ENCODE data around the gene FMO5.
"Not testable (repeated sequence)": the region's sequence is repeated elsewhere in the genome, so short reads cannot be mapped to it uniquely, and the experiment has no call there.

FMO5 gene

GRCh38 chr1:147238925-147239820 lies 14.0 kb upstream of the FMO5 start:
- DNase-seq = no peak

DNA sequence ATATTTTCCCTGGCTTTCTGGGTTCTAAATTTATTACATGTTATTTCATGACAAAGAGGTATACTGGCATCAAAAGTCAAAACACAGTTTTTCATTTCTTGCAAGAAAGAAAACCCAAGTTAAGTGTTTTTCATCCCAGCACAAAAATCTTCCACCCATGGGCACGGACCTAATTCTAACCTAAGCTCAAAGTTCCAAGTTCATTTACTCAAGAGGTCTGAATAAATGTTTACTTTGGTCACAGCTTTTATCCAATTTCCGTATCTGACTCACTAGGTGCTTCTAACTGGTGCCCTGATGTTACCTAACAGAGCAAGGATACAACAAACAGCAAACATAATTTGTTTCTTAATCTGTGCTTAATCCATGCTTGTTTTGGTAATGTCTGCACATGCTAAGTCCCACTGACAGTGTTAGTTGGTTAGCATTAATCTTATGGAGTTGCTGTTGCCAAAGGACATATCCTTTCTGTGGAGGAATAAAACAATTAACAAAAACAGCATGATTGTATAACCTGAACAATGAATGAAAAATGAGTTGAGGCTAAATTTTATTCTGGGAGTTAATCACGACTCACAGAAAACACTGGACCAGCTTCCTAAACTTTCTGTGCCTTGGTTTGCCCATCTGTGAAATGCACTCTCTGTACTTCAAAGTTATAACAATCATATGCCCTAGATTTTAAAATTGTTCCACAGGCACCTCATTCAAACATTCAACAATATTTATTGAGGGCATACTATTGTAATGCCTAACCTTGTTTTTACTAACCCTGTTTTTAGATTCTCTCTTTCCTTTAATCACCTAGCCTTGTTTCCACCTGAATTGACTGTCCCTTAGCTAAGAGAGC lies 13.1 kb upstream of the FMO5 start:
- DNase-seq = no peak

GRCh38 chr1:147236959-147237791 lies 12.0 kb upstream of the FMO5 start:
- no peak for DNase-seq

DNA sequence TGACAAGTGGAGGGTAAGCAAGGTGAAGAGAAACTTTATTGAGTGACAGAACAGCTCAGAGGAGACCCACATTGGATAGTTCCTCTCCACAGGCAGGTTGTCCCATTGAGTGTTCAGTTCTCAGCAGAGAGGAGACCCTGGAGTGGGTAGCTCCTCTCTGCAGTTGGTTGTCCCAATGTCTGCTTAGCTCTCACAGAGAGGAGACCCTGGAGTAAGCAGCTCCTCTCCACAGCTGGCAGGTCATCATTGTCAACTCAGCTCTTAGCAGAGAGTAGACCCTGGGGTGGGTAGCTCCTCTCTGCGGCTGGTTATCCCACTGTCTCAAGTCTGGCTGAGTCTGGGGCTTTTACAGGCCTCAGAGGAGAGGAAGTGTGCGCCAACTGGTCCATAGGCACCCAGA lies 11.3 kb upstream of the FMO5 start:
- DNase-seq = no peak

- no peak for DNase-seq
These were observed 10.7 kb upstream of the FMO5 start for GRCh38 chr1:147235822-147236221.

DNA sequence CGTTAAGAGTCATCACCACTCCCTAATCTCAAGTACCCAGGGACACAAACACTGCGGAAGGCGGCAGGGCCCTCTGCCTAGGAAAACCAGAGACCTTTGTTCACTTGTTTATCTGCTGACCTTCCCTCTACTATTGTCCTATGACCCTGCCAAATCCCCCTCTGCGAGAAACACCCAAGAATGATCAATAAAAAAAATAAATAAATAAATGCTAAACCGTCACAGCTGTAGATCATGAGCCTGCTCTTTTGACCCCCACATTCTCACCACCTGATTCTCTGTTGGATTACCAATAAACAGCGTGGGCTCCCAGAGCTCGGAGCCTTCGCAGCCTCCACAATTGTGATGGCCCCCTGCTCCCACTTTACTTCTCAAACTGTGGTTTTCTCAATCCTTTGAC lies 8.8 kb upstream of the FMO5 start:
- not testable (repeated sequence) for DNase-seq

DNA sequence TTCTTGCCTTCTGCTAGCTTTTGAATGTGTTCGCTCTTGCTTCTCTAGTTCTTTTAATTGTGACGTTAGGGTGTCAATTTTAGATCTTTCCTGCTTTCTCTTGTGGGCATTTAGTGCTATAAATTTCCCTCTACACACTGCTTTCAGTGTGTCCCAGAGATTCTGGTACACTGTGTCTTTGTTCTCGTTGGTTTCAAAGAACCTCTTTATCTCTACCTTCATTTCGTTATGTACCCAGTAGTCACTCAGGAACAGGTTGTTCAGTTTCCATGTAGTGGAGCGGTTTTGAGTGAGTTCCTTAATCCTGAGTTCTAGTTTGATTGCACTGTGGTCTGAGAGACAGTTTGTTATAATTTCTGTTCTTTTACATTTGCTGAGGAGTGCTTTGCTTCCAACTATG lies 5.9 kb upstream of the FMO5 start:
- not testable (repeated sequence) for DNase-seq

DNA sequence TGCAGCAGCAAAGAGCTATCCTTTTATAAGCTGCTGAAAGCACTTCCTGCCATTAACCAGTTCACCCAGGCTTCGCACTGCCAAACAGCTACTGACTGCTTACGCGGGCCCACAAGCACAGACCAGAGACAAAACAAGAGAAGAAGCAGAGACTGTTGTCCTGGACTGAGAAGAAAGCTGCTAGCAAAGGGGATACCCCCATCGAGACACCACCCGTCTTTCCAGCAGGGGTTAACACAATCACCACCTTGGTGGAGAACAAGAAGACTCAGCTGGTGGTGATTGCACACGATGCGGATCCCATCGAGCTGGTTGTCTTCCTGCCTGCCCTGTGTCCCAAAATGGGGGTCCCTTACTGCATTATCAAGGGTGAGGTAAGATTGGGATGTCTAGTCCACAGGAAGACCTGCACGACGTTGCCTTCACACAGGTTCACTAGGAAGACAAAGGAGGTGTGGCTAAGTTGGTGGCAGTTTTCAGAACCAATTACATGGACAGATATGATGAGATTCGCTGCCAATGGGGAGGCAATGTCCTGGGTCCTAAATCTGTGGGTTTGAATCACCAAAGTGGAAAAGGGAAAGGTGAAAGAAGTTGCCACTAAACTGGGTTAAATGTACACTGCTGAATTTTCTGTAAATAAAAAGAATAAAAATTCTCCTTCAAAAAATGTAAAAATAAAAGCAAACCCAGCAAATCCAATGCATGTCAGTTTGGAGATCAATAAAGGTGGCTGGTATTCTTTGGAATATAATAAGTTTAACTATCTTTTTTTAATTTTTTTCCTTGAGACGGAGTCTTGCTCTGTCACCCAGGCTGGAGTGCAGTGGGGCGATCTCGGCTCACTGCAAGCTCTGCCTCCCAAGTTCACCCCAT lies 1.2 kb downstream of the FMO5 start:
- no peak for DNase-seq

DNA sequence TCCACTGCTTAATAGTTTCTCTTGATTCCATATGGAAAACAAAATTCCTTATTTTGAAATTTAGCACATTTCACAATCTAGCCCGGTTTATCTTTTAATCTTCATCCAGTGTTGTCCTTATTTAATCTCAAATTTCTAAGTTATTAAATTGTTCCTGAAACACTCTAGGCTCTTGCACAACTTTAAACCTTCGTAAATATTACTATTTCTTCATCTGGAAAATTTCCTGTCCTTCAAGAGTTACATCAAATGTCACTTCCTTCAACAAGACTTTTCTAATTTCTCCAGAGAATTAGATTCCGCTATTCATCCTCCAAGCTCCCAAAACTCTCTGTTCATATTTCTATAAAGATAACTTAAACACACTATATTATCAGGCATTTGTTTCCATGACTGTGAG lies 6.5 kb downstream of the FMO5 start:
- no peak for DNase-seq

DNA sequence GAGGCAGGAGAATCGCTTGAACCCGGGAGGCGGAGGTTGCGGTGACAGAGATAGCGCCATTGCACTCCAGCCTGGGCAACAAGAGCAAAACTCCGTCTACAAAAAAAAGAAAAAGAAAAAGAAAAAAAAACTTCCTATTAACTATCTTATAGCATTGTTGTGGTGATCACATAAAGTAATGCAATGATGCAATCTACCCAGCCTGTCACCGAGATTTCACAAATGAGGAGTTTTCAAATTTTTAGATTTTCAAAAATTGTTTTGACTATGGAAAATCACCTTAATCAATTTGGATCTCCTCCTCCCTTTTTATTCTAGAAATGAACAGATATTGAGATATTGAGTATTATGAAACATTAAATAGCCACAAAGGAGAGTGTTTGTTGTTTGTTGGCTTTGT lies 8.0 kb downstream of the FMO5 start:
- no peak for DNase-seq

DNA sequence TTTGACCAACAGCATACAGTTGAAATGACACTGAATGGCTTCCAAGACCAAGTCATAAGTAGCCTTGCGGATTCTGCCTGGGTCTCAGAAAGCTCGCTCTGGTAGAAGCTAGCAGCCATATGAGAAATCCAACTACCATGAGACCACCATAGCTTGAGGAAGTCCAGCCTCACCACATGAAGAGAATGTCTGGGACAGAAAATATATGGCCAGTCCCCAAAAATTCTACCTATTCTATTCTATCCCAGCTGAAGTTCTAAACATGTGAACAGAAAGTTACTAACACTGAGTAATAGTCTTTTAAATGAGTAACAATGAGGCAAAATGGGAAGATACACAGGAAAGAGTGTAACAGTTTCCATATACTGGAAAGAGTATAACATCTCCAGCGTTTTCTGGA lies 9.0 kb downstream of the FMO5 start:
- no peak for DNase-seq

GRCh38 chr1:147215540-147215916 lies 9.6 kb downstream of the FMO5 start:
- DNase-seq = no peak

DNA sequence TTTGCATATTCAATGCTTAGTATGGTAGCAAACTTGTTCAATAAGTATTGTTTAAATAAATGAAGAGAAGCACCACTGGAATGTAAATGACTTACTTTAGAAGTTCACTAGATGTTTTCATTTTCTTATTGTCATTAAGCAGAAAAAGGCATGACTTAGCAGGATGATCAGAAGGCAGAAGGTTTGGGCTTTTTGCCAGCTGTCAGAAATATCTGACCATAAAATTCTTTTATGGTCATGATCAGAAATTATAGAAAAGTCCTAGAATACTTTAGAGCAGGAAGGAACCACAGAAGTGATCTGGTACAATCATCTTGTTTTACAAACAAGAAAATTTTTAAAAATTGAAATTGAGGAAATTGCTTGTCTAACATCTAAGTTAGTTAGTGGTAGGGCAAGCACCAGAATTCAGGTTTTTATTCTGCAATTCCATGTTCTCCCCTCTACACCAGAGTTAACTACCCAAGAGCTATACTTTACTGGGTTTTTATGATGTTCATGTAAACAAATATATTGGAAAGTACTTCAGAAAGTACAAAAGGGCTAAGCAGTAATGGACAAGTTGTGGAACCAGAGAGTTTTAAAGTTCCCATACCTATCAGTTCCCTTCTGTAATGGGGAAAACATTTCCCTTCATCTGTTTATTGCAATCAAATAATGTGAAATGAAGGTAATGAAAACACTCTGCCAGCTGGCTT lies 10.1 kb downstream of the FMO5 start:
- DNase-seq = no peak

GRCh38 chr1:147214325-147214724 lies 10.8 kb downstream of the FMO5 start:
- DNase-seq = no peak

DNA sequence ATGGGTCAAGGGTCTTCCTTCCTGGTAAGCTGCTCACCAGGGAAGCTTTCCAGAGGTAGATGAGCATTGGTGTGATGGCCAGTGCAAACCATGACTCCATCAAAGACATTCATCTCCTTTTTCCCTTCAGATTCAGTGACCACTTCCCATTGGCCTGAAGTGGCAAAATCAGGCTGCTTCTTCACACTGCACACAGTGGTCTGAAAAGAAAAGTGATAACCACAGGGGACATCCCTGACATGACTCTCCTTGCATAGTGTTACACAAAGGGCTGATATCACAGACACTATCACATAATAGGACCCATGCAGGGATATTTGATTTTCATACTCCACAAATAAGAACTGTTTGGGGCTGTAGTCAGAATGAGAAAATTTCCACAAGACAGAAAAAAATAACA lies 11.9 kb downstream of the FMO5 start:
- DNase-seq = no peak

- DNase-seq = no peak
These were observed 13.6 kb downstream of the FMO5 start for GRCh38 chr1:147211577-147211976.

DNA sequence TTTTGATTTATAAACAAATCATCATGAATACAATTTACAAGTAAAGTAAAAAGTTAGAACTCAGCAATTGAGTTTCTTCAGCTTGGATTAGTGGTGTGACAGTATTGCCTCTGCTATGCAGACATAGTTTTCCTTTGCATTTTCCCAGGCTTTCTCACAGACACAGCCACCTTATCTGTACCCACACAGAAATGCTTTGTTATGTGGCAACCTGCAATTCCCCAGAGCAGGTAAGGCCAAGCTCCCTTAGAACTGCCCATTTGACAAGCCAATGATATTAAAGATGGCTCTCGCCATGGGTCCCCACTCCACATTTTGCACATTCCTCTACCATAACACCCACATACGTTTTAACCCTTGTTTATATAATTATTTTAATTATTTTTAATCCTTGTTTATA lies 14.2 kb downstream of the FMO5 start:
- DNase-seq = no peak

- DNase-seq = no peak
These were observed 15.0 kb downstream of the FMO5 start for GRCh38 chr1:147209825-147210821.

DNA sequence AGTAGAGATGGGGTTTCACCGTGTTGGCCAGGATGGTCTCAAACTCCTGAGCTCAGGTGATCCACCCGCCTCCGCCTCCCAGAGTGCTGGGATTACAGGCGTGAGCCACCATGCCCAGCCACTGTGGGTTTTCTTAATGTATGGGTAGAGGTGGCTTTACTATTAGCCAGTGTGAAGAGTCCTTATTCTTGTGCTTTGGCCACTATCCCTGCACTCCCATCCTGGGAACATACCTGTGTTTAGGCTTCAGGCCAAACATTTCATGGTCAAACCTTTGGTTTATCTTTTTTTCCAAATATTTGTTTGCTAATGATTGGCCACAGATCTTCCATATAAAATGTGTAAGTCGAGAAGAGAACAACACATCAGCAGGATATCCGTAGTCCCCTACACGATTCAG lies 16.5 kb downstream of the FMO5 start:
- no peak for DNase-seq

DNA sequence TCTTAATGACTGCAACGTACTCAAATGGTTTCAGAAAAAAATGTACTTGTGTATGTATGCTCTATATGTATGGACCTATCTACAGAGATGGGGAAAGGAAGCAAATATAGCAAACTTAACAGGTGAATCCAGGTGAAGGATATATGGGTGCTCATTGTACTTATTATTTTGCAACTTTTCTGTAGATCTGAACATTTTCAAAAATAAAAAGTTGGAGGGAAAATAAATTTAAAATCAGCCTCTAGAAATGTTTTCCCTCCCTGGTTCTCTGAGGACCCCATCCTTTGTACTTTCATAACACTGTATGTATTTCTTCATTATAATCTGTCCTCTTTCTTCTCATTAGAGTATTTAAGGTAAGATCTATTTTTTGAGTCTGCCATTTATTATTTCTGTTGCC lies 17.9 kb downstream of the FMO5 start:
- no peak for DNase-seq
